K562 (cell line): ENCODE results near the gene VKORC1. TPM values are rescaled to one million over a fixed set of nuclear protein-coding genes. Genes with fewer than 3 reads are reported as not detected.

Experiments
- ATF1 ChIP-seq, 2 experiments: fragments of 450-650 bp in 1 of 2; IDR thresholded peaks; 2 replicates each; pipeline ENCODE4 v1.6.1; 2016; ENCODE audit warnings: missing compliant biosample characterization in 1 of 2, missing genetic modification characterization in 1 of 2
- ATF7 ChIP-seq: fragments of 450-650 bp; IDR thresholded peaks from 2 replicates; pipeline ENCODE4 v1.7.1; 2014; ENCODE audit warnings: mild to moderate bottlenecking, moderate library complexity
- BMI1 ChIP-seq: fragments of 150-350 bp; IDR thresholded peaks from 2 replicates; pipeline ENCODE4 v1.6.1; 2014; ENCODE audit warnings: low read length
- CXXC5 ChIP-seq: fragments of 250-450 bp; sonication (Bioruptor Pico); IDR thresholded peaks from 2 replicates; pipeline ENCODE4 v1.8.0; 2022; ENCODE audit warnings: inconsistent platforms, mild to moderate bottlenecking, moderate library complexity
- HNRNPLL ChIP-seq: fragments of 200-400 bp; formaldehyde crosslinking; IDR thresholded peaks from 2 replicates; pipeline ENCODE4 v1.6.1; 2017; ENCODE audit warnings: low read length, low read depth, mild to moderate bottlenecking; ENCODE audit not compliant: poor library complexity, severe bottlenecking
- MNT ChIP-seq, 2 experiments: fragments of 450-650 bp; conservative IDR thresholded peaks; 2 replicates each; pipeline ENCODE4 v1.6.1; 2017; ENCODE audit warnings: mild to moderate bottlenecking in 2 of 2, moderate library complexity in 2 of 2
- NRF1 ChIP-seq, 2 experiments: fragments of 450-650 bp; IDR thresholded peaks in 1 of 2; conservative IDR thresholded peaks in 1 of 2; 2 replicates each; pipeline ENCODE4 v1.6.1; 2014; ENCODE audit warnings: mild to moderate bottlenecking in 2 of 2
- POLR2B ChIP-seq: fragments of 450-650 bp; IDR thresholded peaks from 2 replicates; pipeline ENCODE4 v1.6.1; 2018; ENCODE audit warnings: low read depth; ENCODE audit not compliant: partially characterized antibody
- SMC3 ChIP-seq: conservative IDR thresholded peaks from 2 replicates; pipeline ENCODE4 v1.6.1; 2011; ENCODE audit warnings: low read depth, low read length, improper control_type of control experiment; ENCODE audit not compliant: insufficient read depth
- SREBF1 ChIP-seq: fragments of 150-350 bp; IDR thresholded peaks from 2 replicates; pipeline ENCODE4 v1.6.1; 2014; ENCODE audit warnings: antibody characterized with exemption, low read depth, low read length, borderline replicate concordance
- U2AF2 ChIP-seq: fragments of 200-400 bp; formaldehyde crosslinking; optimal IDR thresholded peaks from 2 replicates; pipeline ENCODE3; 2017; ENCODE audit warnings: low read depth, mild to moderate bottlenecking, low read length
- XRCC4 ChIP-seq: IDR thresholded peaks from one replicate; pipeline ENCODE4 v1.6.1; 2011; ENCODE audit not compliant: insufficient read depth, insufficient read length; ENCODE audit errors: extremely low read depth
- ZNF384 ChIP-seq: IDR thresholded peaks from 2 replicates; pipeline ENCODE4 v1.6.1; 2012; ENCODE audit warnings: low read depth, low read length, improper control_type of control experiment
- ZNF398 ChIP-seq: fragments of 250-450 bp; sonication (Bioruptor Pico); IDR thresholded peaks from 2 replicates; pipeline ENCODE4 v1.8.0; 2021; ENCODE audit warnings: moderate library complexity, mild to moderate bottlenecking, inconsistent platforms
- ZNF766 ChIP-seq: fragments of 200-800 bp; sonication (Bioruptor generic); conservative IDR thresholded peaks from 2 replicates; pipeline ENCODE4 v1.6.1; 2016; ENCODE audit warnings: missing genetic modification characterization, missing compliant biosample characterization
- polyA plus RNA-seq, 8 experiments: library from polyadenylated mRNA; depleted of rRNA in 4 of 8; stranded (reverse) in 5 of 8; unstranded in 3 of 8; fragments of >200 nt; fragmentation: Nextera tagmentation in 2 of 8; fragmentation: Illumina TruSeq in 1 of 8; extraction: Ambion mirVana in 2 of 8; extraction: Trizol in 1 of 8; gene quantifications; 2 replicates each; pipeline versions ENCODE4 v1.2.1 to v1.2.3, GENCODE V29; 2011 to 2014; ENCODE audit warnings: inconsistent platforms in 1 of 8, missing spikeins in 1 of 8
- total RNA-seq, 7 experiments: library from RNA; depleted of rRNA in 6 of 7; stranded (reverse); fragments of >200 nt in 6 of 7; fragmentation: Illumina TruSeq in 2 of 7; extraction: Trizol in 2 of 7; gene quantifications; 2 replicates each; pipeline versions ENCODE4 v1.2.1 to v1.2.3, GENCODE V29; 2011 to 2021; ENCODE audit warnings: low replicate concordance in 1 of 7
- TF ChIP-seq, protein P1 (sequence below): fragments of 200-400 bp; formaldehyde crosslinking; IDR thresholded peaks from 2 replicates; pipeline ENCODE4 v1.6.1; 2017; ENCODE audit warnings: mild to moderate bottlenecking, low read depth, low read length, moderate library complexity
- TF ChIP-seq, protein P2 (sequence below), 3 experiments: fragments of 200-800 bp in 1 of 3; fragments of 250-450 bp in 1 of 3; fragments of 450-650 bp in 1 of 3; sonication (Bioruptor Pico) in 1 of 3; sonication (Bioruptor generic) in 1 of 3; formaldehyde crosslinking in 1 of 3; IDR thresholded peaks; 2 replicates each; pipeline versions ENCODE4 v1.6.1 to v1.8.0; 2016 to 2022; ENCODE audit warnings: mild to moderate bottlenecking in 2 of 3, missing genetic modification characterization in 2 of 3, missing compliant biosample characterization in 1 of 3, moderate library complexity in 1 of 3

Gene VKORC1
- total and polyA plus RNA-seq, 9 of the 15 experiments (the other 6 are each of a cell fraction or from before 2014, with no cell fraction given), result 30.0 to 119 (median 62.1) TPM

DNA sequence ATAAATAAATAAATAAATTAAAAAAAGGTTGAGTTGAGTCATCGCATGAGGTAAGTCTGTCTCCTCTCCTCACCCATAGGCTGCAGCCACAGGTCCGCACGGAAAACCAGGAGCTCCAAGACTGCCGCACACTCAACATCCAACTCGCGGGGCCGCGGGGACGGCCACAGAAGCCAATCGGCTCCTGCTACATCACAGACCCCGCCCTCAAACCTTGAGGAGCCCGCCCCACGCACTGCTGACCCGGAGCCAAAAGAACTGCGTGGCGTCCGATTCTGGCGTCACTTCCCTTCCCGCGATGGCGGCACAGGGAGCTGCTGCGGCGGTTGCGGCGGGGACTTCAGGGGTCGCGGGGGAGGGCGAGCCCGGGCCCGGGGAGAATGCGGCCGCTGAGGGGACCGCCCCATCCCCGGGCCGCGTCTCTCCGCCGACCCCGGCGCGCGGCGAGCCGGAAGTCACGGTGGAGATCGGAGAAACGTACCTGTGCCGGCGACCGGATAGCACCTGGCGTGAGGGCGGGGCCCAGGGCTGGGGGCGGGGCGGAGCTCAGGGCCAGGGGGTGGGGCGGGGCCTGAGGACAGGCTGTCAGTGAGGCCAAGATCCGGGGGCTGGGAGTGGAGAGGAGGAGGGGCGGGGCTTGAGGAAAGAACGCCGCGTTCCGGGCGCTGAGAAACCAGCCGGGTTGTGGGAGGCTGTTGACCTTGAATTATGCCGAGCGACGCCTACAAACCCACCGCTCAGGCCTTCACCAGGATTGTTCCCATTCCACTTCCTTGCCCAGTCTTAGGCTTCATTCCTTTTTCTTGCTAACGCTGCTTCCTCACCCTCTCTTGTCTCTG lies 23.0 kb upstream of the VKORC1 start, which contains the start of gene KAT8 (continued):
- TF ChIP-seq, protein P1, sequence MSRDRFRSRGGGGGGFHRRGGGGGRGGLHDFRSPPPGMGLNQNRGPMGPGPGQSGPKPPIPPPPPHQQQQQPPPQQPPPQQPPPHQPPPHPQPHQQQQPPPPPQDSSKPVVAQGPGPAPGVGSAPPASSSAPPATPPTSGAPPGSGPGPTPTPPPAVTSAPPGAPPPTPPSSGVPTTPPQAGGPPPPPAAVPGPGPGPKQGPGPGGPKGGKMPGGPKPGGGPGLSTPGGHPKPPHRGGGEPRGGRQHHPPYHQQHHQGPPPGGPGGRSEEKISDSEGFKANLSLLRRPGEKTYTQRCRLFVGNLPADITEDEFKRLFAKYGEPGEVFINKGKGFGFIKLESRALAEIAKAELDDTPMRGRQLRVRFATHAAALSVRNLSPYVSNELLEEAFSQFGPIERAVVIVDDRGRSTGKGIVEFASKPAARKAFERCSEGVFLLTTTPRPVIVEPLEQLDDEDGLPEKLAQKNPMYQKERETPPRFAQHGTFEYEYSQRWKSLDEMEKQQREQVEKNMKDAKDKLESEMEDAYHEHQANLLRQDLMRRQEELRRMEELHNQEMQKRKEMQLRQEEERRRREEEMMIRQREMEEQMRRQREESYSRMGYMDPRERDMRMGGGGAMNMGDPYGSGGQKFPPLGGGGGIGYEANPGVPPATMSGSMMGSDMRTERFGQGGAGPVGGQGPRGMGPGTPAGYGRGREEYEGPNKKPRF, result no peak
- TF ChIP-seq XRCC4 (no peak), ZNF398 (no peak), ZNF766 (peak; percentile 88), NRF1 (conservative IDR thresholded peaks at IDR 0.05 in 1 of 2, IDR thresholded peaks at IDR 0.05 in 1 of 2) (peak; percentile 59 to 63), SREBF1 (peak; percentile 51; the same call in 1 of the 2 replicates), ATF1 (CRISPR knock-in tag; IDR thresholded peaks at IDR 0.05) (peak; percentile 62), ATF1 (tag; IDR thresholded peaks at IDR 0.05) (peak; percentile 97), POLR2B (peak; percentile 77), SMC3 (no peak), U2AF2 (no peak), CXXC5 (CRISPR knock-in tag) (peak; percentile 99), MNT (conservative IDR thresholded peaks at IDR 0.05) (peak; percentile 78 to 92), ATF7 (peak; percentile 83), HNRNPLL (peak; percentile 30), ZNF384 (0 out of 2 replicates have a peak, but pooled peaks have one; percentile 32), BMI1 (no peak)
- TF ChIP-seq, protein P2, sequence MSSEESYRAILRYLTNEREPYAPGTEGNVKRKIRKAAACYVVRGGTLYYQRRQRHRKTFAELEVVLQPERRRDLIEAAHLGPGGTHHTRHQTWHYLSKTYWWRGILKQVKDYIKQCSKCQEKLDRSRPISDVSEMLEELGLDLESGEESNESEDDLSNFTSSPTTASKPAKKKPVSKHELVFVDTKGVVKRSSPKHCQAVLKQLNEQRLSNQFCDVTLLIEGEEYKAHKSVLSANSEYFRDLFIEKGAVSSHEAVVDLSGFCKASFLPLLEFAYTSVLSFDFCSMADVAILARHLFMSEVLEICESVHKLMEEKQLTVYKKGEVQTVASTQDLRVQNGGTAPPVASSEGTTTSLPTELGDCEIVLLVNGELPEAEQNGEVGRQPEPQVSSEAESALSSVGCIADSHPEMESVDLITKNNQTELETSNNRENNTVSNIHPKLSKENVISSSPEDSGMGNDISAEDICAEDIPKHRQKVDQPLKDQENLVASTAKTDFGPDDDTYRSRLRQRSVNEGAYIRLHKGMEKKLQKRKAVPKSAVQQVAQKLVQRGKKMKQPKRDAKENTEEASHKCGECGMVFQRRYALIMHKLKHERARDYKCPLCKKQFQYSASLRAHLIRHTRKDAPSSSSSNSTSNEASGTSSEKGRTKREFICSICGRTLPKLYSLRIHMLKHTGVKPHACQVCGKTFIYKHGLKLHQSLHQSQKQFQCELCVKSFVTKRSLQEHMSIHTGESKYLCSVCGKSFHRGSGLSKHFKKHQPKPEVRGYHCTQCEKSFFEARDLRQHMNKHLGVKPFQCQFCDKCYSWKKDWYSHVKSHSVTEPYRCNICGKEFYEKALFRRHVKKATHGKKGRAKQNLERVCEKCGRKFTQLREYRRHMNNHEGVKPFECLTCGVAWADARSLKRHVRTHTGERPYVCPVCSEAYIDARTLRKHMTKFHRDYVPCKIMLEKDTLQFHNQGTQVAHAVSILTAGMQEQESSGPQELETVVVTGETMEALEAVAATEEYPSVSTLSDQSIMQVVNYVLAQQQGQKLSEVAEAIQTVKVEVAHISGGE (CRISPR knock-in tag; IDR thresholded peaks at IDR 0.05), result peak in 1 of 3 experiments; percentile 86; a peak in 2 of 6 replicates
